ENCODE results near the gene PCK1.

PCK1 gene

GRCh38 chr20:57561356-57562279, 708 bp downstream of the PCK1 start:
- no peak for DNase-seq

DNA sequence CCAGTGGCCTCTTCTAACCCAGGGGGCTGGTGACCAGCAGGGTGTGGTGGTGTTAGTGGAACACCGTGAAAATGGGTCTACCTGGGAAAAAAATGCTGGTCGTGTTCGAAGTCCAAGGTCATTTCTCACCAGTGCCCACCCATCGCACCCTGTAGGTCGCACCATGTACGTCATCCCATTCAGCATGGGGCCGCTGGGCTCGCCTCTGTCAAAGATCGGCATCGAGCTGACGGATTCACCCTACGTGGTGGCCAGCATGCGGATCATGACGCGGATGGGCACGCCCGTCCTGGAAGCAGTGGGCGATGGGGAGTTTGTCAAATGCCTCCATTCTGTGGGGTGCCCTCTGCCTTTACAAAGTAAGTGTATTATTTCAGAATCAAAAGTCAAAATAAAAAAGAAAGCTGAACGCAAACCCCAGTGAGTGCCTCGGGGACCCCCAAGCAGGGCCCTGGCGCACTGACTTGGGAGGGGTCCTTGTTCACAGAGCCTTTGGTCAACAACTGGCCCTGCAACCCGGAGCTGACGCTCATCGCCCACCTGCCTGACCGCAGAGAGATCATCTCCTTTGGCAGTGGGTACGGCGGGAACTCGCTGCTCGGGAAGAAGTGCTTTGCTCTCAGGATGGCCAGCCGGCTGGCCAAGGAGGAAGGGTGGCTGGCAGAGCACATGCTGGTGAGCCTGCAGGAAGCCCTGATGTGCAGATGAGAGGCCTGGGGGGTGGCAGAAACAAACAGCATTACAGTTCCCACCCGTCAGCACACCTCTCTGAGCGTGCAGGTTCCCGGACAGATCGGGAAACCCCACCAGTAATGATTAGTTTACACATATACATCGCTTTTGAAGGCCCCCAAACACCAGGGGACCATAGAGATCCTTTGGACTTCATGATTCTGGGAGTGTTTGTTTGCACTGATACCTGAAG, 1.9 kb downstream of the PCK1 start:
- DNase-seq = no peak

GRCh38 chr20:57563522-57563921, 2.6 kb downstream of the PCK1 start:
- DNase-seq = no peak

- no peak for DNase-seq
Observed at GRCh38 chr20:57564180-57564802, 3.4 kb downstream of the PCK1 start.

- DNase-seq = no peak
Observed at GRCh38 chr20:57564951-57565642, 4.2 kb downstream of the PCK1 start.

DNA sequence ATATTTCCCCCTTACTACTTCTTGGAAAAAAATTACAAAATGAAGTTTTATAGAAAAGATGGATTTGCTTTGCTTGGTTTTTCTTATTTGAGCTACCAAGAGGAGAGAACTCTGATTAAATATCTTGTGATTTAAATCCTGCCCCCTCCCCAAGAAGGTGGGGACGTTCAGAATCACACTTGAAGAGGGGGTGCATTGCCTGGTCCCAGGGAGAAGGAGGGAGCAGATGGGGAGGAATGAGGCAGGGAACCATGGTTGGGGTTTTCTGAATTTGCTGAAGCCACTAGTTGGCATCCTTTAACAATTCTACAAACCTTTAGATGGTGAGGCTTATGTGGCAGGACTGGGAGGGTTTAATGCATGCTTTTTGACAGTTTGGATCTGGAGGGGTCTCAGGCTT, 5.5 kb downstream of the PCK1 start:
- no peak for DNase-seq

- no peak for DNase-seq
Observed at GRCh38 chr20:57566803-57567459, 6.0 kb downstream of the PCK1 start.

GRCh38 chr20:57567471-57568079, 6.7 kb downstream of the PCK1 start:
- no peak for DNase-seq

GRCh38 chr20:57568088-57568896, 7.4 kb downstream of the PCK1 start:
- no peak for DNase-seq

DNA sequence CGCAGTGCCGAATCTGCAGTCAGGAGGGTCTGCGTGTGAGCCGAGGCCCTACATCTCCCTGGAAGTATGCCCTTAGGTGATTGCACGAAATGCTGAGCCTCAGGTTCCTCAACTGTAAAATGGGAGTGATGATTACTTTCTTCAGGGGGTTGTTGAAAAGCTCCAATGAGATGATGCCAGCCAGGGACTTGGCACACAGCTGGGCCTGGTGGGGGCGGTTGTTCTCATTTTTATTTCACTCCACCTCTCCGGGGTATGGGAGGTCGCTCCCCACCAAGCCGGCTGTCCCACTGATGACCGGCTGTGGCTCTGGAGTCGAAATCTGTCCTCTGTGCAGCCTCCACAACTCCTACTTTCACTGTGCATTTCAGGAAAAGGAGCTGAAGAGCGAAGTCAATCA, 8.1 kb downstream of the PCK1 start:
- DNase-seq = no peak

DNA sequence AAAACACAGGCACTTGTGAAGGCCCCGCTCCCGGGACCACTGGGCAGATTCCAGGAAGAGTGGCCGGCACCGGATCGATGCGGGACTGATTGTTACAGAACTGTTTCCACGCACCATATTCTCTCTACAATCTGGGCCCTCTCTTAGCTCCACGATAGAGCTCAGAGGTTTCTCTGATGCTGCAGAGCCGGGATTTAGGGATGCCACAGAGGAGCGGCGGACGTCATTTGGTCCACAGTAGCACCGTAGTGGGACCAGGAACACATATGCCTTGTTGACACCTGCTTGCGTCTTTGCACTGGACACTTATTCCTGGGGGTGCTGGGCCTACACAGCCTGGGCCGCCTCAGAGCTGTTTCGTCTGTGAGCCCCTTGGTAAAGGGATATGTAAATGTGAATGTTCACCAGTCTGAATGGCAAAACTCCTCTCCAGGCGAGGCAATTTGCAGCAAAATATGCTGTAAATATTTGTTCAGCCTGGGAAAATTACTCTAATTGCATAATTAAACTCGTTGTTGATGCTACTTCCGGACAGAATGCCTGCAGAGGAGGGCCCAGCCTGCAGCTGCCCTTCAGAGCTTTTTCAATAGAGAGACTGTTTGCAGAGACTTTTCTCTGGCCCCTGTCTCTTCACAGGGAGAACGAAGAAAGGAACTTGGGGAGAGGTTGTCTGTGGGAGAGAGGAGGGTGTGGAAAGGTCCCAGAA, 9.4 kb downstream of the PCK1 start:
- DNase-seq = no peak

- DNase-seq = no peak
Observed at GRCh38 chr20:57570920-57571319, 10.0 kb downstream of the PCK1 start.

DNA sequence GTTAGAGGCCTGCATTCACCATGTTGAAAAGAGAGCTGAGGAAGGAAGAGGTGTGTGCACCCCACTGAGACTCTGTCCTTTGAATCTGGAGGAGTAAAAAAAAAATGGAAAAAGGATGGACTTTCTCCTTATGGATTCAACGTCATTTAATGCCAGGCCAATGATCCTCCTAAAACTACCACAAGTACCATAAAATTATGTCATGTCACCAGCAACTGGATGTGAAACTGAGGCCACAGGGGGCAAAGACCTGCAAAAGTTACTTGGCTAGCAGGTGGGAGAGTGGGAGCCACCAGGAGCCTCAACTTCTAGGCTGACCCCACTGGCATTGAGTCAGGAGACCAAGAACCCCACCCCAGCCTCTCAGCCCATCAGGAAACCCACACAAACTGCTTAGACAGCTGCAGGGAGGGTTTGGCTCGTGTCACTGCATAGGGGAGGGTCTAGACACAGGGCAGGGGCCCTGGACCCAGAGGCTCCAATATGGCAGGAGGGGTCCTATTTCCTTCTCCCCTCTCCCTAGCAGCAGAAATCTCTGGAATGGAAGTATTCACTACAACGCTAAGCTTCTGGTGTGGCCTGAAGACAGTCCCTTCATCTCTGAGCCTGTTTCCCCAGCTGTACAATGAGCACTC, 11.0 kb downstream of the PCK1 start:
- DNase-seq = no peak

DNA sequence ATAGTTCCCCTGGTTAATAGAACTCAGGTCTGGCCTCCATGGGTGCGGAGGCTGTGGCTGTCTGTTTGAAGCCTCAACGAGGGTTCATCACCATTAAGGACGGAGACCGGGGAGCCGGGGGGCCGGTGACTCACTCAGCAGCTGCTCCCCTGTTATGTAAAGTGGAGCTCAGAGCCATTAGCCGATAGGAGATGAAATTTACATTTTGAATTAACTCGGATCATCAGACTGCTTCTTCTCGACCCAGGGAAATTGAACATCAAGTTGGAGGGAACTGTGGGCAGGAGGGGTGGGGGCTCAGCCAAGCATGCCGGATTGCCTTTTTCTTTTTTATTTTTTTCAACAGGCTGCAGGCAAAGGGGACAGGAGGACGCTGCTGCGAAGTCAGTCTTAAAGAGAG, 12.3 kb downstream of the PCK1 start:
- no peak for DNase-seq

GRCh38 chr20:57573894-57574293, 13.0 kb downstream of the PCK1 start:
- DNase-seq = no peak

- no peak for DNase-seq
Observed at GRCh38 chr20:57574954-57575353, 14.0 kb downstream of the PCK1 start.

GRCh38 chr20:57576002-57576401, 15.1 kb downstream of the PCK1 start:
- DNase-seq = no peak

GRCh38 chr20:57576617-57577550, 16.0 kb downstream of the PCK1 start:
- DNase-seq = no peak

Data from CD4-positive, alpha-beta T cell treated with Interleukin-17A for 1 hour (primary cell).